ENCODE measurements around the gene ATP6V1D.
A peak's percentile ranks its signal among the peaks of the same experiment; 100 is the strongest.
"Not testable (repeated sequence)": the region's sequence is repeated elsewhere in the genome, so short reads cannot be mapped to it uniquely, and the experiment has no call there.

ATP6V1D gene

DNA sequence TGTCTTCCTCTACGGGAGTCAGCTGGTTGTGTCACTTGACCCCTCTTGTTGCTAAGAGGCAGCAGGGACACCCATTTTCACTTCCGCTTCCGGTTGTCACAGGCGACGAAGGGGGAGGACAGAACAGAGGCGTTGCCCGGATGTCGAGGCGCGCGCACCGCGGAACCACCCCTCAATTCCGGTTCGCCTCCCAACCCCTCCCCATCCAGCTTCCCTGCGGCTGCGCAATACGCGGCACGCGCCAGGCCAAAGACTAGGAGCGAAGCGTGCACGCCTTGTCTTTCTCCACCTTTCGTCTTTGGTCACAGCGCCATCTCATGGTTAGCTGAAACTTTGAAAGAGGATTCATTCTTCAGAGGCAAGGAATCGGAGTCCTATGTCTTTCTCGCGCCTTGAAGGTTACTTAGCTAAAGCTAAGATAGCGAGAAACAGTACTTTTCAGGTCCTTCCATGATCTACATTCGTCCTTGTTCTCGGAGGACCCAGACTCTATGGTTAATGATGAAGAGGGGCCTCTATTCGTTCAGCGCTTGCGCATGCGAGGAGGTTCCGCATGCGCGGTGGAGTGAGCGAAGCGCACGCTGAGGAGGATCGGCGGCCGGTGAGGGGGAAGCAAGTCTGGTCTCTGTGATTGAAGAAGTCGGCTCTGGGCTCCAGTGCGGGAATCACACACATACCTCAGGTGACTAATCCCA is at the start of gene ATP6V1D, which contains the start of gene EIF2S1:
ATP6V1D (minus strand) TSS at position 30 of the 695 bp plus-strand sequence. CDS start 106 bp downstream, outside the sequence.
EIF2S1 (plus strand) TSS at position 554 of the 695 bp plus-strand sequence. CDS start 4,440 bp downstream, outside the sequence.
- DNase-seq: peak; percentile 99

DNA sequence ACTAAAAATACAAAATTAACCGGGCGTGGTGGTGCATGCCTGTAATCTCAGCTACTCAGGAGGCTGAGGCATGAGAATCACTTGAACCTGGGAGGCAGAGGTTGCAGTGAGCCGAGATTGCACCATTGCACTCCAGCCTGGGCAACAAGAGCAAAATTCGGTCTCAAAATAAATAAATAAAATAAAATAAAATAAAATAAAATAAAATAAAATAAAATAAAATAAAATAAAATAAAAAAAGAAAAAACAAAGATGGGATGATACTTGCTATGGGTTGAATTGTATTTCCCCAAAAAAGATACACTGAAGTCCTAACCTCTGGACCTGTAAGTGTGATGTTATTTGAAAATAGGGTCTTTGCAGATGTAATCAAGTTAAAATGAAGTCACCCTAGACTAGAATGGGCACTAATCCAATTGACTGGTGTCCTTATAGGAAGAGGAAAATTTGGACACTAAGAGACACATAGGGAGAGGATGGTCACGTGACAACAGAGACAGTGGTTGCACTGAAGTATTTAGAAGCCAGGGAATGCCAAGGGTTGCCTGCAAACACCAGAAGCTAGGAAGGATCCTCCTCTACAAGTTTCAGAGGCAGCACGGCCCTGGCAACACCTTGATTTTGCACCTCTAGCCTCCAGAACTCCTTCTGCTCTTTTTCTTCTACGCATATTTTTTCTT is 48.7 kb upstream of the ATP6V1D start:
- DNase-seq: not testable (repeated sequence)

DNA sequence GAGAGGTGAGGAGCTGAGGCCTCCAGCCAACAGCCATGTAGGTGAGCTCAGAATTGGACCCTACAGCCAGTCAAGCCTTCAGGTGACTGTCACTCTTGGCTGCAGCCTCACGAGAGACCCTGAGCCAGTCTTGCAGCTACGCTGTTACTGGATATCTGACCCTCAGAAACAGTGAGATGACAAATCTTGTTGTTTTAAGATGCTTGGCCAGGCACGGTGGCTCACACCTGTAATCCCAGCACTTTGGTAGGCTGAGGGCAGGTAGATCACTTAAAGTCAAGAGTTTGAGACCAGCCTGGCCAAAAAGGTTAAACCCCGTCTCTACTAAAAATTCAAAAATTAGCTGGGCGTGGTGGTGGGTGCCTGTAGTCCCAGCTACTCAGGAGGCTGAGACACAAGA is 46.2 kb upstream of the ATP6V1D start:
- DNase-seq: no peak

DNA sequence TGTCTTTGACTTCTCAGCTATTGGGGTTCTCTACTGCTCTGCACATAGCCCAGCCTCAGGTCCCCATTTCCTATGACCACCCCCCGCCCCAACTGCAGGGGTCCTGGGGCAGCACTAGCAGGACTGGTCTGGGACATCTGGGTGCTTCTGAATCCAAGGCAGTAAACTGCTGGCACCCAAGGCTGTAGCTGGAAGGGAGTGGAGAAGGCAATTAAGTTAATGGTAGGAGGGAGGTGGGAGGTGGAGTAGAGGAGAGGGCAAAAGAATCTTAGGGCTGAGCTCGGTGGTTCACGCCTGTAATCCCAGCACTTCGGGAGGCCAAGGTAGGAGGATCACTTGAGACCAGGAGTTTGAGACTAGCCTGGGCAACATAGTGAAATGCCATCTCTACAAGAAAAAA is 40.8 kb upstream of the ATP6V1D start:
- no peak for DNase-seq

DNA sequence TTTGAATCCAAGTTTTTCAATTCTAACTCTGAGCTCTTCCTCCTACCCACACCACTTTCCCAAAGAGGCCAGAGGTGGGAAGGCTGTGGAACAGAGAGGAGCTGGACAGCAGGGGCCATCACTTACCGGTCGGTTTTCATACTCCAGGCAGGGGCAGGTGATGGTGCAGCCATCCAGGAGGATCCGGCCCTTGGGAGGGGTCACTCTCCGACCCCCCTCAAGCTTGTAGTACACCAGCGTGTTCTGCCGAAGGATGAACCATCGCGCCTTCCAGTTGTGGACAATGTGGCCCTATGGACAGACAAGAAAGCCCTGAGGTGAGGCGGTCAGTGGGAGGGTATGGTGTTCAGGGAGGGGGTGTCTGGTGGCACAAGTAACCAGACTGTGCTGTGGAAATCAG is 37.9 kb upstream of the ATP6V1D start:
- DNase-seq: no peak

DNA sequence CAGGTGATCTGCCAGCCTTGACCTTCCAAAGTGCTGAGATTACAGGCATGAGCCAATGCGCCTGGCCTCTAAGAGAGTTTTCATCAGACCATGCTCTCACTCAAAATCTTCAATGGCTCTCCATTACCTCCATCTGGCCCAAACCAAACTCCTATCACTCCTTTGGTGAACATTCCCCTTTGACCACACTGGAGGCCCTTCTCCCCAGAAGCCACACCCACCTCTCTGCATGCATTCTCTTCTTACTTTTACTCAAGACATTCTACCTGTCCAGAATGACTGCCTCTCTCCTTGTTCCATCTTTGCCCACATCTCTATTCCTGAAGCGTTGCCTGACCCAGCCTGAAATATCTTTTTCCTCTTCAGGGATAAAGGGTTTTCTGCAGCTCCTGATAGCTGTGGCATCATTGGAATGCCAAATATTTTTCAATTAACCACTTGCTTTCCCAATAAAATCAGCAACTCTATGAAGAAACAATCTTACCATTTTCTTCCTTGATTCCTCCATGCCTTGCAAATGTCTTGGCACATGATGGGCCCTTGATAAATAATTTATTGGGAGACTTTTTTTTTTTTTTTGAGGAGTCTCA is 36.9 kb upstream of the ATP6V1D start:
- no peak for DNase-seq

DNA sequence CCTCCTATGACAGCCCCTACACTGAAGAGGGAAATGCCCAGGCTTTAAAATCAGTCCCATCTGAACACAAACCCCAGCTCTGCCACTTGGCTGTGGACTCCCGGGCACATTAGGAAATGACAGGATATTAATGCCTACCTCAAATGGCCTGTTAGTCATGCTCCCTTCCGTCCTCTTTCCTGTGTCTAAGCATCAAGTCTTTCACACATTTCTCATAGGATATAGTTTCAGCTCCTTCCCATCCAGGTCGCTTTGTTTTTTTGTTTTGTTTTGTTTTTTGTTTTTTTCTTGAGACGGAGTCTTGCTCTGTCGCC is 36.2 kb upstream of the ATP6V1D start:
- no peak for DNase-seq

DNA sequence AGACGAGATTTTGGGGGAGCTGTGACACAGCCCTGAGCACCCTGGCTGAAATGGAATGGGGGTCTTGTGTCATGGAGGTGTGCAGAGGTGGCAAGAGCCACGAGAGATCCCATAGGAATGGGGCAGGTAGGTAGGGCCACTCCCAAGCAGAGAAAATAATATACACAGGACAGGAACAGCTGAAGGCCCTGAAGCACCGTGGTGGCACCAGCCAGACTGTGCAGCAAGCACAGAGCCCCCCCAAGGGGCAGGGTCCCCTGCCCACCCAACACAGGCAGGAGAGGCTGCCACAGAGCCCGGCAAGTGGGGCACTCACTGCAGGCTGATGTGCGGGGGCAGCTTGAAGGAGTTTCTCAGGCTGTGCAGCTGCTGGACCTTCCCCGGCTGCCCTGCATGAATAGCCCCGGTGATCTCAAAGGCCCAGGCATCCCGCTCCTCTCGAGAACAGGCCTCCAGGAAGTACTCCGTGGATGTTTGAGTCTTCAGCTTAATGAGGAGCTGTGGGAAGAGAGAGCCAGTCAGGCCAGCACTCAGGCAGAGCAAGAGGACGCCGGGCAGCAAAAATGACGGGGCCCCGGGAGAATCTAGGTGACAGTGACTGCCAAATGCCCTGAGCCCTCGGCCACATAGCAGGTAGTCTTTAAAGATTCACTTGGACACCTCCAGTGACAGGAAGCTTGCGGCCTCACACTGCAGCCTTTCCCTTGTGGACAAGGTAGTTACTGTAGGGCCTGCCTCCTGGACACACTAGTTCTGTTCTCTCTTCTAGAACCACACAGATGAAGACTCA is 35.7 kb upstream of the ATP6V1D start:
- DNase-seq: no peak

DNA sequence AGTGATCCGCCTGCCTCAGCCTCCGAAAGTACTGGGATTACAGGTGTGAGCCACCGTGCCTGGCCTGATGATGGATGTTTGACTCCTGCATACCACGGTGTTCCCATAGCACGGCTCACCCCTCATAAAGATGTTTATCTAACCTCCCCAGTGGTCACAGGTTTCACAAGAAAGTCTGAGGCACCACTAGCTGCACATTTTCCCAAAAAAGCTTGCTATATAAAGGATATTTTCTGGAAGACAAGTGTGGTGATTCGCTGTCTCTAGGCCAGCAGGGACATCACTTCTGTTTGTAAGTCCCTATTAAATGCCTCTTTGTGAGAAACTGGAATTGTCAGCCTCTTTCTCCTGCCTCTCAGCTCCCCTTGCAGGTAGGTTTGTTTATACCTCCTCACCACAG is 34.1 kb upstream of the ATP6V1D start:
- no peak for DNase-seq

DNA sequence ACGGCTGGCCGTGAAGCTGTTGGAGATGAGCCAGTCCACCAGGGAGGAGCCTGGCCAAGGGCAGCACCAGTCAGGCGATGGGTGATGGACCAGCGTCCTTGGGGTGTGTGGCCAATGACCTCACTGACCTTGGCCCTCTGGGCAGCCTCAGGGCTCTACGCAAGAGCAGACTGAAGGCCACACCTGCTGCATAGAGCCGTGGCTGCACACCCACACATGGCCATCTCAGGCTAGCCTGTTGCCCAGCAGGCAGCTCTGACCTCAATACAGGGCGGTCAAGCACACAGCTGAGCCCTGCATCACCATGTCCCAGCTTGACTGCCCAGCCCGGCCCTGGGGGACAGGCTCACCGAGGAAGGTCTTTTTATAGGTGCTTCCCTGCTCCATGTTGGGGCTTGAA is 33.2 kb upstream of the ATP6V1D start:
- DNase-seq: no peak

DNA sequence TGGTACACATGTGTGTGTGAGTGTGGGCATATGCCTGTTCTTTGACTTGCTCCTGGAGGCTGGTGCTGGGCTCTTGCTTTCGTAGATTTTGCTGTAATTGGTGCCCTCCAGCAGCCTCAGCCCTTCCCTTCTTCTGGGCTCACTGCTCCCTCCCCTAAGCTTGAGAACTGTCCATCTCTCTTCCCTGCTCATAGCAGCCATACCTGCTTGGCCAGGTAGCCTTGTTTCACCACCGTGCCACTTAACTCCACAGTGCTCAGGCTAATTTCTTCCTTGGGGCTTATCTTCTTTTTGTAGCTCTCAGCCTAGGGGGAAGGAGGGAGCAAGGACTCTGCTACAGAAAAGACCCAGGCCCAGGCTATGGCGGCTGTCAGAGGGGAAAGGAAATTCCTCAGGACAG is 32.5 kb upstream of the ATP6V1D start:
- DNase-seq: no peak

DNA sequence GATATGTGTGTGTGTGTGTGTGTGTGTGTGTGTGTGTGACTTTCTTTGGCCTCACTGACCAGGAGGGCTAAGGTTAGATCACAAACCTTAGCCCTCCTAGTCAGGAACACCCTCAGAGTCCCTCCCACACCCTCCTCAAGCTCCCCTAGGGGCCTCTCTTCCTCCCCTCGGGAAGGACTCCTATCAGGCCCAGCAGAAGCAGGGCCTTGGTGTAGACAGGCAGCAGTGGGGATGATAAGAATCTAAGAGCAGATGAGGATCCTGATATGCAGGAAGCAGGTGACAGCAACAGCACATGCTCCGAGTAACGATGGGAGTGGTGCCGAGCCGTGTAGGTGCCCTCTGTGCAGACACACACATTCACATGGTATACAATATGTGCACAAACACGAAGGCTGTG is 31.7 kb upstream of the ATP6V1D start:
- DNase-seq: no peak

DNA sequence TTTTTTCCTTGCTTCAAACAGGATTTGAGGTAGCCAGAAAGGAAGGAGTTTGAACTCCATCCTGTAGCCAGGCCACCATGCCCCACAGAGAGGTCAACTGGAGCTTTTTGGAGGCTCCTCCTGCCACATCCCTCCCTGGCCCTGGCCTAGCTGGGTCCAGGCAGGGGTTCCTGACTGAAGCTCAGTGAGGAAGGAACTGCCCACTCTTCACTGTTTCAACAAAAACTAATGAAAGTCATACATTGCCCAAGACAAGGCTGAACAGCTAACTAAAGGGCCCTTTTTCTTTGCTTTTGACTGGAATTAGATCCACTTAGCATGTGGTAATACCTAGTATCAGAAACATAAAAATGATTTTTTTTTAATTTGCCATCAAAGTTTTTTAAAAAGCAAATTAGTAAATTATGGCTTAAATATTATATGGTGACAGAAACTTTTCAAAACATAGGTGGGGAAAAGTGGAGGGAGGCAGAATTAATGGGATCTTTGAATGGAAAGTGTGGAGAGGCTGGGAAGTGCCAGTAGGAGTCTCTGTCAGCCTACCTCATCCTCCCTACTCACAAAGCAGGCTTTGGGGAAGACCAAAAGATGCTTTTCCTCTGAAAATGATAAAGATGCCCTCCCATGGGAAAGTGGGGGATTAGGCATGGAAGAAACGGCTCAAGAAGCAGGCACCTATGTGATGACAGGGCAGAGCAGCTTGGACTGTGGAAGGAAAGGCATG is 30.4 kb upstream of the ATP6V1D start:
- no peak for DNase-seq

DNA sequence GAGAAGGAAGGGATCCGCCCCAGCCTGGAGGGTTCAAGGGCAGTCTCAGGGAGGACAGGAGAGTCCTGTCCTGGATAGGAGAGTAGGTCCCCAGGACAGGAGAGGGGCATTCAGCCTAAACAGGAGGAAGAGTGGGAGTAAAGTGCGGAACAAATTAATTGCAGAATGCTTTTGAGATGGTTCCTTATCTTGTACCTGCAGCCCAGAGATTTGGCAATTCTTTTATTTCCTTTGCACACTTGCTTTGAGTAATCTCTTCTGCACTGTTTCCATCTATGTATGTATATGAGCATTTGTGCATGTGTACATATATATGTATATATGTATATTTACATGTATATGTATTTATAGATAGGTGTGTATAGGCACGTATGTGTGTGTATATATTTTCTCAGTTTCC is 29.7 kb upstream of the ATP6V1D start:
- DNase-seq: no peak

DNA sequence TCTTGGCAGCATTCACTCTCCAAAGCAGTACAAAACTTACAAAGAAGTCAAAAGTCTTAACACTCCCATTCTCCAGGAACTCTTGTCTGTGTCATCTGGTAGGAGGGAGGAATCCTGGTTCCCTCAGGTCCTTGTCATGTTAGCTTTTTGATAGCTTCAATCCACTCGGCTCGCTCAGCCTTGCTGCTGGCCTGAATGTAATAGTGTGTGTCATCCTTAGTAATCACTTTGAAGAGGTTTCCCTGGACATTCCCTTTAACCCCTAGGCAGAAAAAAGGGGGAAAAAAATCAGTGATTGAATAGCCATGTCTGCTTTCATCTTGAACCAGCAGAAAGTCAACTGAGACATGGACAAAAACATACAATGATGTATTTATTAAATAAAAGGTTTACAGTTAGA is 27.6 kb upstream of the ATP6V1D start:
- DNase-seq: no peak

DNA sequence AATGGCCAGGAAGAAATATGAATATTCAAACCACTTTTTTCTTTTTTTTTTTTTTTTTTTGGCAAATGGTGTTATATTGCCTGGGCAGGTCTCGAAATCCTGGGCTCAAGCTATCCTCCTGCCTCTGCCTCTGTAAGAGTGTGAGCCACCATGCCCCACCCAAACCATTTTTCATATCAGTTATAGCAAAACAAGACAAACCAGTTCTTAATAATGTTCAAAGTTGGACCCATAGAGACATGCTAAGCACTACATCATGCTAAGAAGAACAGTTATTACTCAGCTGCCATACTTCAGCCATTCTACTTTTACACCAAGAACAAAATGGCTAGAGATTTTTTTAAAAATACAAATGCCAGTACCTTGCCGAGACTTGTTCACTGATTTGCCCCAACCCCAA is 26.0 kb upstream of the ATP6V1D start:
- no peak for DNase-seq

DNA sequence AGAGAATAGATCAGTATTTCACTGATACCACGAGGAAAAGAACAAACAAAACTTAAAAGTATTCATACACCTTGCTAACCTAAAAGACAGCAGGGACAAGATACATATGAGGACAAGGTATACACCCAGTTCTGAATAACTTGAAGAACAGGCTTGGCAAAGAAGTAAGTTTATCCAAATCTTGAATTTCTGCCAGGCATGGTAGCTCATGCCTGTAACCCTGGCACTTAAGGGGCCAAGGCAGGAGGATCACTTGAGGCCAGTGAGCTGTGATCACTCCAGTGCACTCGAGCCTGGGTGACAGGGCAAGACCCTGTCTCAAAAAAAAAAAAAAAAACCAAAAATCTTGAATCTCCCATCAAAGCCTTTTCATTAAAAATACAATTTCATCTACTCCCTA is 25.5 kb upstream of the ATP6V1D start:
- no peak for DNase-seq

DNA sequence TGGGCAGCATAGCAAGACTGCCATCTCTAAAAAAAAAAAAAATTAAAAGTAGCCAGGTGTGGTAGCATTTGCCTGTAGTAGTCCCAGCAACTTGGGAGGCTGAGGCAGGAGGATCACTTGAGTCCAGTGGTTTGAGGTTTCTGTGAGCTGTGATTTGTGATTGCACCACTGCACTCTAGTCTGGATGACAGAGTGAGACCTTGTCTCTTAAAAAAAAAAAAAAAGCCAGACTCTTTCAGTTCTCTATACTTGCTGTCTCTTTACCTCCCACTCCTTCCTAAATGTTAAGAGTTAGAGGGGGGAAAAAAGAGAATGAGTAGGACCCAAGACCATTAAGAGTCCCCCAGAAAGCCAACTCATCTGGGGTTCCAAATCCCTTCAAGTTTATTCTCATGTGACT is 18.3 kb upstream of the ATP6V1D start:
- no peak for DNase-seq

DNA sequence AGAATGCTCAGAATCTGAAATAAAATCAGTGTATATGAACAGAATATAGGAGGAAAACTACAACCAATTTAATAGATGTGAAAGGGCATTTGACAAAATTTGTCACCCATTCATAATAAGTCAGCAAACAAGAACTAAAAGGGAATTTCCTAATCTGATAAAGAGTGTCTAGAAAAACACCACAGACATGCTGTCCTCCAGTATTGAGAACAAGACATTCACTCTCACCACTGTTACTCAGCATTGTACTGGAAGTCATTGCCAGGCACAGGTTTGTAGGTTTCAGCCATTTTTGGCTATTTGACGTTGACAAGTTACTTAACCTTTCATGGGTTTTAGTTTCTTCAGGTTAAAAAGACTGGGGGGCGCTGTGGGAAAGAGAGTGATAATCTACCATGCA is 13.7 kb upstream of the ATP6V1D start:
- no peak for DNase-seq

DNA sequence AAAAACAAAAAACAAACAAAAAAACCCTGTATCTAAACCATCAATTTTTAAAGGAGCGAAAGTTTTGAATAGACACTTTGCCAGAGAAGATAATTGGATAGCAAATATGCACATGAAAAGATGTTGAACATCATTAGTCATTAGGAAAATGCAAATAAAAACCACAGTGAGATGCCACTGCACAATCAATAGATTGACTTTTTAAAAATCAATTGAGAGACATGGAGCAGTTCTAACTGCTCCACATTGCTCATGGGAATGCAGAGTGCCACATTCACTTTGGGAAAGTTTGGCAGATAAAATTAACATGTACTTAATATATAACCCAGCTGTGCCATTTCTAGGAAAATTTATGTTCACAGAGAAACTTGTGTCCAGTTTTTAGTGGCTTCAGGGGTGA is 13.2 kb upstream of the ATP6V1D start:
- DNase-seq: no peak

DNA sequence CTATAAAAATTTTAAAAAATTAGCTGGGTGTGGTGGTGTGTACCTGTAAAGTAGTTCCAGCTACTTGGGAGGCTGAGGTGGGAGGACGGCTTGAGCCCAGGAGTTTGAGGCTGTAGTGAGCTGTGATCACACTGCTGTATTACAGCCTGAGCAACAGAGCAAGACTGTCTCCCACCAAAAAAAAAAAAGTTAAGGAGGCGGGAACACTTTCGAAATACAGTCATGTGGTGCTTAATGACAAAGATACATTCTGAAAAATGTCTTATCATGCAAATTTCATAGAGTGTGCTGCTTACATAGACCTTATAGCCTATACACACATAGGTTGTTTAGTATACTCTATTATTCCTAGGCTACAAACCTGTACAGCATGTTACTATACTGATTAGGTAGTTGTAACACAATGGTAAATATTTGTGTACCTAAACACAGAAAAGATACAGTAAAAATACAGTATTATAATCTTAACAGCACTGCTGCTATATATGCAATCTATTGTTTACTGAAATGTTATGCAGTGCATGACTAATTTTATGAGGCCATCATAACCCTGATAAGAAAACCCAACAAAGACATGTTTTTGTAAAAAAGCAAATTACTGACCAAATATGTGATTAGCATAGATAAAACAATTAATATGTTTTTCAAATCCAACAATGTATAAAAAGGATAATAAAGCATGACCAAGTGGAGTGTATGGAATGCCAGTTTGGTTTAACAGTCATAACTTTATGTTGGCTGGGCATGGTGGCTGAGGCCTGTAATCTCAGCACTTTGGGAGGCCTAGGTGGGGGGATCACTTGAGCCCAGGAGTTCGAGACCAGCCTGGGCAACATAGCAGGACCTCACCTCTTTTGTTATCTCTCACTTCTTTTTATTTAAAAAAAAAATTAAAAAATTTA is 11.9 kb upstream of the ATP6V1D start:
- DNase-seq: no peak

DNA sequence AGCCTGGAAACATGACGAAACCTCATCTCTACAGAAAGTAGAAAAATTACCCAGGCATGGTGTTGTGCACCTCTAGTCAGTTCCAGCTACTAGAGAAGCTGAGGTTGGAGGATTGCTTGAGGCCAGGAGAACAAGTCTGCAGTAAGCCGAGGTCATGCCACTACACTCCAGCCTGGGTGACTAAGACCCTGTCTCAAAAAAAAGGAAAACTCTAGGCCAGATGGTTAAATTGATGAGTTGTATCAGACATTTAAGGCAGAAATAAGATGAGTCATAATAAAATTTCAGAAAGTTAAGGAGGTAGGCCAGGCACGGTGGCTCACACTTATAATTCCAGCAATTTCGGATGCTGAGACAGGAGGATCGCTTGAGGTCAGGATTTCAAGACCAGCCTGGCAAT is 11.2 kb upstream of the ATP6V1D start:
- no peak for DNase-seq
